ENCODE results near the gene LMAN1.

Gene LMAN1

GRCh38 chr18:59298871-59299270 is 60.2 kb downstream of the LMAN1 start:
- H3K9me2 ChIP-seq (ENCODE audit: low read depth, low read length), result no peaks in the 10 kb centered on the region
- H3K4me3 ChIP-seq (ENCODE audit: low read depth, low read length, poor library complexity, severe bottlenecking), result no peak overlapping the region
- H3K4me2 ChIP-seq (ENCODE audit: low read length), result no peak overlapping the region
- no peak for TF ChIP-seq CTCF (IDR thresholded peaks at IDR 0.05; ENCODE audit: low read length)
- TF ChIP-seq EZH2 (IDR thresholded peaks at IDR 0.05; ENCODE audit: borderline replicate concordance, low read length), result no peak
- H3K36me3 ChIP-seq (ENCODE audit: insufficient read depth, low read length), result no peaks in the 10 kb centered on the region
- no peaks in the 10 kb centered on the region for H3K79me2 ChIP-seq (ENCODE audit: insufficient read depth, low read length)
- H2AFZ ChIP-seq (ENCODE audit: low read length), result no peak overlapping the region
- H3K27ac ChIP-seq (ENCODE audit: low read depth, low read length, poor library complexity, severe bottlenecking), result no peak overlapping the region
- no peaks in the 10 kb centered on the region for H3K27me3 ChIP-seq (ENCODE audit: insufficient read depth, low read length)
- H3K9ac ChIP-seq (ENCODE audit: low read length), result no peak overlapping the region
- no peaks in the 10 kb centered on the region for H3F3A ChIP-seq (ENCODE audit: insufficient read depth, low read length)
- H3K4me1 ChIP-seq (ENCODE audit: insufficient read depth, low read length, severe bottlenecking), result no peaks in the 10 kb centered on the region
- no peaks in the 10 kb centered on the region for H4K20me1 ChIP-seq (ENCODE audit: insufficient read depth, low read length)
- no peaks in the 10 kb centered on the region for H3K9me3 ChIP-seq (ENCODE audit: low read length)

- Histone ChIP-seq H3K9ac (ENCODE audit: low read length) (no peak overlapping the region), H3K27ac (ENCODE audit: low read depth, low read length, poor library complexity, severe bottlenecking) (no peak overlapping the region)
Observed at GRCh38 chr18:59293317-59293716, 65.7 kb downstream of the LMAN1 start.

GRCh38 chr18:59286341-59286740 is 72.7 kb downstream of the LMAN1 start:
- no peaks in the 10 kb centered on the region for H3K27me3 ChIP-seq (ENCODE audit: insufficient read depth, low read length)
- no peaks in the 10 kb centered on the region for H3K36me3 ChIP-seq (ENCODE audit: insufficient read depth, low read length)
- H3K79me2 ChIP-seq (ENCODE audit: insufficient read depth, low read length), result no peaks in the 10 kb centered on the region
- TF ChIP-seq EZH2 (IDR thresholded peaks at IDR 0.05; ENCODE audit: borderline replicate concordance, low read length), result no peak
- TF ChIP-seq CTCF (IDR thresholded peaks at IDR 0.05; ENCODE audit: low read length), result no peak
- no peak overlapping the region for H3K9ac ChIP-seq (ENCODE audit: low read length)
- H3K9me2 ChIP-seq (ENCODE audit: low read depth, low read length), result no peaks in the 10 kb centered on the region
- no peaks in the 10 kb centered on the region for H4K20me1 ChIP-seq (ENCODE audit: insufficient read depth, low read length)
- no peaks in the 10 kb centered on the region for H3F3A ChIP-seq (ENCODE audit: insufficient read depth, low read length)
- H2AFZ ChIP-seq (ENCODE audit: low read length), result no peak overlapping the region
- no peaks in the 10 kb centered on the region for H3K4me1 ChIP-seq (ENCODE audit: insufficient read depth, low read length, severe bottlenecking)
- H3K27ac ChIP-seq (ENCODE audit: low read depth, low read length, poor library complexity, severe bottlenecking), result no peak overlapping the region
- no peak overlapping the region for H3K4me3 ChIP-seq (ENCODE audit: low read depth, low read length, poor library complexity, severe bottlenecking)
- no peak overlapping the region for H3K4me2 ChIP-seq (ENCODE audit: low read length)
- H3K9me3 ChIP-seq (ENCODE audit: low read length), result no peaks in the 10 kb centered on the region

More at GRCh38 chr18:59293317-59293716, 65.7 kb downstream of the LMAN1 start:
- no peaks in the 10 kb centered on the region for H3K36me3 ChIP-seq (ENCODE audit: insufficient read depth, low read length)
- H3K4me1 ChIP-seq (ENCODE audit: insufficient read depth, low read length, severe bottlenecking), result no peaks in the 10 kb centered on the region
- no peaks in the 10 kb centered on the region for H3K9me2 ChIP-seq (ENCODE audit: low read depth, low read length)
- H3K9me3 ChIP-seq (ENCODE audit: low read length), result no peaks in the 10 kb centered on the region
- no peak overlapping the region for H3K4me2 ChIP-seq (ENCODE audit: low read length)
- no peaks in the 10 kb centered on the region for H3K27me3 ChIP-seq (ENCODE audit: insufficient read depth, low read length)
- no peak overlapping the region for H2AFZ ChIP-seq (ENCODE audit: low read length)
- H4K20me1 ChIP-seq (ENCODE audit: insufficient read depth, low read length), result no peaks in the 10 kb centered on the region
- H3F3A ChIP-seq (ENCODE audit: insufficient read depth, low read length), result no peaks in the 10 kb centered on the region
- no peak overlapping the region for H3K4me3 ChIP-seq (ENCODE audit: low read depth, low read length, poor library complexity, severe bottlenecking)
- no peaks in the 10 kb centered on the region for H3K79me2 ChIP-seq (ENCODE audit: insufficient read depth, low read length)
- TF ChIP-seq EZH2 (IDR thresholded peaks at IDR 0.05; ENCODE audit: borderline replicate concordance, low read length) (no peak), CTCF (IDR thresholded peaks at IDR 0.05; ENCODE audit: low read length) (no peak)
